Measurements from ENCODE around the gene LIPK. TPM values are rescaled to one million over a fixed set of nuclear protein-coding genes. Genes with fewer than 3 reads are reported as not detected.

LIPK gene
- total and polyA plus RNA-seq, 9 of the 15 experiments (the other 6 are each of a cell fraction or from before 2014, with no cell fraction given): not detected

DNA sequence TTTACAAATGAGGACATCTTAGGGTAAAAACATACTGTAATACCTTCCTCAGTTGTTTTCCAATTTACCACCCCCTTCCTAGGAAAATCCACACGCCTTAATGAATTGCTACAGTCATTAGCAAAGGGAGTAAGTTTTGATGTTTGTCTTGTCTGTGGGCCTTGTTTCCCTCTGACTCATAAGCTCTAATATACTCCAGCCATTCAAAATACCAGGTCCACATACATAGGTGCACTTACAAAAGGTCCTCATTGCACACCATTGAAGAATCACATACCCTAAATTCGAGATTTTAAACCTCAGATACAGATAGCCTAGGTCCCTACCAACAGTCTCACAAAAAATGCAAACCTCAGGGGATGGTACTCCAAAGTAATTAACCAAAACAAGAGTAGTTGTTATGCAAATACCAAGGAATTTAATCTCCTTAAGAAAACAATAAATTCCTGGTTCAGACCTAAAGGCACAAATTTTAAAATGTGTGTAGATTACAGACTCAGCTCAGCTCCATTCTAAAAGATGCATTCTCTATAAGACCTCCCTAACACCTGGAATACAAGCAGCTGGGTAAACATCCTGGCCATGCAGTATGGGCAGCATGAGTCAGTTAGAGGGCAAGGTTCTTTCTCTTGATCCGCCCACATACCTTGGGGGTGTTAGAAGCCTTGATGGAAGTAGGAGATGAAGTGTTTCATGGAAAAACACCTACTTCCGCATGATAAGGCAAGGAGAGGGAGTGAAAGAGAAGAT lies 3.0 kb upstream of the LIPK start:
- ATAC-seq (no peak), FAIRE-seq (no peak), DNase-seq (ENCODE audit: extremely low read depth in 1 of 4, low spot score in 3 of 4) (peak in 1 of 4 experiments; percentile 1)
- Histone ChIP-seq H3K9me3 (replicated peaks; ENCODE audit: control insufficient read depth, insufficient read depth, low read depth, low read length) (no peaks in the 10 kb centered on the region), H3K4me3 (no peak overlapping the region), H3K4me2 (ENCODE audit: insufficient read depth, low read length) (no peak overlapping the region), H3K9me1 (ENCODE audit: control insufficient read depth, insufficient read depth, low read length) (no peaks in the 10 kb centered on the region), H3K27me3 (ENCODE audit: control insufficient read depth in 2 of 2, insufficient read depth in 2 of 2, low read length in 2 of 2) (no peaks in the 10 kb centered on the region), H4K20me1 (replicated peaks; ENCODE audit: control insufficient read depth, insufficient read depth, low read length) (no peaks in the 10 kb centered on the region), H3K36me3 (ENCODE audit: control insufficient read depth, insufficient read depth, low read length) (no peaks in the 10 kb centered on the region), H2AFZ (ENCODE audit: low read depth, low read length) (no peak overlapping the region), H3K4me1 (replicated peaks in 1 of 2; ENCODE audit: control insufficient read depth in 2 of 2, insufficient read depth in 2 of 2, low read length in 2 of 2) (no peaks in the 10 kb centered on the region), H3K27ac (ENCODE audit: extremely low read depth, low read depth, low read length) (no peak overlapping the region), H3K9ac (ENCODE audit: insufficient read depth in 1 of 2, low read depth in 2 of 2, low read length in 2 of 2) (no peak overlapping the region), H3K79me2 (ENCODE audit: control insufficient read depth, insufficient read depth, low read length) (no peaks in the 10 kb centered on the region)
- no TSS peak for BruUV-seq (replicated peaks)
- ChIA-PET POLR2A (no interaction called here), CTCF (ENCODE audit: low intra/inter-chr PET ratio) (no interaction called here)
- in situ Hi-C loops (cut with MboI) (no loop called here), intact Hi-C loops (cut with micrococcal nuclease) (no loop called here)
- TF ChIP-seq GABPB2 (CRISPR knock-in tag; conservative IDR thresholded peaks at IDR 0.05) (no peak), RB1 (IDR thresholded peaks at IDR 0.05; ENCODE audit: low read depth) (no peak), FOXA3 (CRISPR knock-in tag; conservative IDR thresholded peaks at IDR 0.05 in 1 of 2, IDR thresholded peaks at IDR 0.05 in 1 of 2) (0 out of 4 replicates have a peak, but pooled peaks of 1 of the 2 experiments have one; percentile 20), MEIS2 (IDR thresholded peaks at IDR 0.05; ENCODE audit: partially characterized antibody) (no peak), MCM5 (IDR thresholded peaks at IDR 0.05; ENCODE audit: low read depth) (no peak)
- TF ChIP-seq, protein P1, sequence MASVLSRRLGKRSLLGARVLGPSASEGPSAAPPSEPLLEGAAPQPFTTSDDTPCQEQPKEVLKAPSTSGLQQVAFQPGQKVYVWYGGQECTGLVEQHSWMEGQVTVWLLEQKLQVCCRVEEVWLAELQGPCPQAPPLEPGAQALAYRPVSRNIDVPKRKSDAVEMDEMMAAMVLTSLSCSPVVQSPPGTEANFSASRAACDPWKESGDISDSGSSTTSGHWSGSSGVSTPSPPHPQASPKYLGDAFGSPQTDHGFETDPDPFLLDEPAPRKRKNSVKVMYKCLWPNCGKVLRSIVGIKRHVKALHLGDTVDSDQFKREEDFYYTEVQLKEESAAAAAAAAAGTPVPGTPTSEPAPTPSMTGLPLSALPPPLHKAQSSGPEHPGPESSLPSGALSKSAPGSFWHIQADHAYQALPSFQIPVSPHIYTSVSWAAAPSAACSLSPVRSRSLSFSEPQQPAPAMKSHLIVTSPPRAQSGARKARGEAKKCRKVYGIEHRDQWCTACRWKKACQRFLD (CRISPR knock-in tag; IDR thresholded peaks at IDR 0.05): no peak
- 0% methylated on average over 4 of the region's 4 CpGs for WGBS (ENCODE audit: insufficient coverage, low coverage, missing lambda C conversion rate)

Data from K562 (cell line).